GM19438 (cell line): ENCODE results near the gene KRR1.
"Not testable (repeated sequence)": the region's sequence is repeated elsewhere in the genome, so short reads cannot be mapped to it uniquely, and the experiment has no call there.

Source experiments
- ATAC-seq: cut with Tn5 transposase; IDR thresholded peaks from one replicate; pipeline ENCODE4 v1.9.1; 2021; ENCODE audit warnings: low read depth; ENCODE audit not compliant: unreplicated experiment

Gene KRR1

GRCh38 chr12:75526655-75527511 lies 15.5 kb upstream of the KRR1 start:
- ATAC-seq: peak; percentile 98

GRCh38 chr12:75525263-75525662 lies 13.9 kb upstream of the KRR1 start:
- no peak for ATAC-seq

- not testable (repeated sequence) for ATAC-seq
Observed at GRCh38 chr12:75522124-75522523, 10.7 kb upstream of the KRR1 start.

GRCh38 chr12:75521224-75521623 lies 9.8 kb upstream of the KRR1 start:
- ATAC-seq: not testable (repeated sequence)

- no peak for ATAC-seq
Observed at GRCh38 chr12:75509621-75510020, 1.8 kb downstream of the KRR1 start.

GRCh38 chr12:75508159-75508558 lies 3.2 kb downstream of the KRR1 start:
- ATAC-seq: no peak

- ATAC-seq: no peak
Observed at GRCh38 chr12:75507086-75507485, 4.3 kb downstream of the KRR1 start.

GRCh38 chr12:75505706-75506312 lies 5.6 kb downstream of the KRR1 start:
- ATAC-seq: no peak

- no peak for ATAC-seq
Observed at GRCh38 chr12:75503866-75504265, 7.5 kb downstream of the KRR1 start.

- no peak for ATAC-seq
Observed at GRCh38 chr12:75503459-75503858, 8.0 kb downstream of the KRR1 start.

GRCh38 chr12:75491169-75491568 lies 20.2 kb downstream of the KRR1 start:
- no peak for ATAC-seq

- no peak for ATAC-seq
Observed at GRCh38 chr12:75489613-75490210, 21.7 kb downstream of the KRR1 start.

- no peak for ATAC-seq
Observed at GRCh38 chr12:75489187-75489586, 22.2 kb downstream of the KRR1 start.

GRCh38 chr12:75488553-75488952 lies 22.9 kb downstream of the KRR1 start:
- ATAC-seq: peak; percentile 57

- ATAC-seq: no peak
Observed at GRCh38 chr12:75487308-75487707, 24.1 kb downstream of the KRR1 start.

GRCh38 chr12:75484450-75484849 lies 27.0 kb downstream of the KRR1 start:
- ATAC-seq: not testable (repeated sequence)

- ATAC-seq: no peak
Observed at GRCh38 chr12:75483431-75483830, 28.0 kb downstream of the KRR1 start.

GRCh38 chr12:75482646-75483045 lies 28.8 kb downstream of the KRR1 start:
- ATAC-seq: no peak

GRCh38 chr12:75481774-75482173 lies 29.6 kb downstream of the KRR1 start:
- ATAC-seq: no peak

GRCh38 chr12:75481013-75481705 lies 30.2 kb downstream of the KRR1 start:
- peak; percentile 23 for ATAC-seq

GRCh38 chr12:75480469-75480949 lies 30.9 kb downstream of the KRR1 start, which contains the start of gene GLIPR1:
GLIPR1 (plus strand) TSS chr12:75480755; CDS start chr12:75480881, 126 bp downstream.
- peak; percentile 86 for ATAC-seq
